Fibroblast of the aortic adventitia (primary cell): ENCODE measurements around the gene APOBR. TPM values are rescaled to one million over a fixed set of nuclear protein-coding genes. Genes with fewer than 3 reads are reported as not detected.
A peak's percentile ranks its signal among the peaks of the same experiment; 100 is the strongest.

ENCODE experiments used
- DNase-seq: peaks from one replicate; pipeline ENCODE4 v3.0.0-alpha.2; 2010; ENCODE audit warnings: low read depth
- H3K4me3 ChIP-seq: 2 replicates; pipeline ENCODE4 v1.5.1; 2011; ENCODE audit warnings: low read depth, mild to moderate bottlenecking, control low read depth, low read length, moderate library complexity
- total RNA-seq: library from RNA; depleted of rRNA; stranded (reverse); fragments of >200 nt; gene quantifications from 2 replicates; pipeline ENCODE4 v1.2.3, GENCODE V29; 2012; ENCODE audit warnings: low replicate concordance
- TF ChIP-seq, protein P1 (sequence below): IDR thresholded peaks from 2 replicates; pipeline ENCODE4 v1.5.1; 2011; ENCODE audit warnings: mild to moderate bottlenecking, low read length, control low read depth, inconsistent platforms; ENCODE audit not compliant: insufficient read depth

The APOBR gene
- total RNA-seq, 1 donor = not detected

GRCh38 chr16:28531777-28532744, 37.6 kb downstream of the APOBR start:
- DNase-seq = peak; percentile 61
- H3K4me3 ChIP-seq = no peak overlapping the region
- TF ChIP-seq, protein P1, sequence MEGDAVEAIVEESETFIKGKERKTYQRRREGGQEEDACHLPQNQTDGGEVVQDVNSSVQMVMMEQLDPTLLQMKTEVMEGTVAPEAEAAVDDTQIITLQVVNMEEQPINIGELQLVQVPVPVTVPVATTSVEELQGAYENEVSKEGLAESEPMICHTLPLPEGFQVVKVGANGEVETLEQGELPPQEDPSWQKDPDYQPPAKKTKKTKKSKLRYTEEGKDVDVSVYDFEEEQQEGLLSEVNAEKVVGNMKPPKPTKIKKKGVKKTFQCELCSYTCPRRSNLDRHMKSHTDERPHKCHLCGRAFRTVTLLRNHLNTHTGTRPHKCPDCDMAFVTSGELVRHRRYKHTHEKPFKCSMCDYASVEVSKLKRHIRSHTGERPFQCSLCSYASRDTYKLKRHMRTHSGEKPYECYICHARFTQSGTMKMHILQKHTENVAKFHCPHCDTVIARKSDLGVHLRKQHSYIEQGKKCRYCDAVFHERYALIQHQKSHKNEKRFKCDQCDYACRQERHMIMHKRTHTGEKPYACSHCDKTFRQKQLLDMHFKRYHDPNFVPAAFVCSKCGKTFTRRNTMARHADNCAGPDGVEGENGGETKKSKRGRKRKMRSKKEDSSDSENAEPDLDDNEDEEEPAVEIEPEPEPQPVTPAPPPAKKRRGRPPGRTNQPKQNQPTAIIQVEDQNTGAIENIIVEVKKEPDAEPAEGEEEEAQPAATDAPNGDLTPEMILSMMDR = no peak

DNA sequence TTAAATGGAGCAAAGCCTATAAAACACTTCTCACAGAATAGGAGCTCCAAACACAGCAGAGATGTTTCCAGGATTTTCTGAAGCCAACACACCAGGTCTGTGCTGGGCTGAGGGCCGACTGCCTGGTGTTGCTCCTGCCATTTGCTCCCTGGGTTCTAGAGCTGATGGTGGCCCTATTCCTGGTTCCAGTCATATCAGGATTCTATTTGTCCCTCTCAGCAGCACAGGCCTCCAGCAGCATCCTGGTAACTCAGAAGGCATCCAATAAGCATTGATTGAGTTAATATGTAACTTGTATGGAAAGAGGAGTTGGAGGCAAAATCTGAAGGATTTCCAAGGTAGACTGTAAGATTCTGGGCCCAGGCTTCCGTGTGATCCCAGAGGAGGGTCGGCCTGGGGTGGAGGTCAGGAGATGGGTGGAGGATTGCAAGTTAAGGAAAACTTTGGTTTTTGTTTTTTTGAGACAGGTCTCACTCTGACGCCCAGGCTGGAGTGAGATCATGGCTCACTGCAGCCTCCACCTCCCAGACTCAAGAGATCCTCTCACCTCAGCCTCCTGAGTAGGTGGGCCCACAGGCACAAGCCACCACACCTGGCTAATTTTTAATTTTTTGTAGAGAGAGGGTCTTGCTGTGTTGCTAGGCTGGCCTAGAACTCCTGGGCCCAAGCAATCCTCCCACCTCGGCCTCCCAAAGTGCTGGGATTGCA, 38.7 kb downstream of the APOBR start:
- H3K4me3 ChIP-seq = no peak overlapping the region
- no peak for DNase-seq
- TF ChIP-seq, protein P1 = no peak

- TF ChIP-seq, protein P1 = no peak
- H3K4me3 ChIP-seq = no peak overlapping the region
- DNase-seq = peak; percentile 89
Measured at GRCh38 chr16:28534542-28535373, 40.3 kb downstream of the APOBR start.

DNA sequence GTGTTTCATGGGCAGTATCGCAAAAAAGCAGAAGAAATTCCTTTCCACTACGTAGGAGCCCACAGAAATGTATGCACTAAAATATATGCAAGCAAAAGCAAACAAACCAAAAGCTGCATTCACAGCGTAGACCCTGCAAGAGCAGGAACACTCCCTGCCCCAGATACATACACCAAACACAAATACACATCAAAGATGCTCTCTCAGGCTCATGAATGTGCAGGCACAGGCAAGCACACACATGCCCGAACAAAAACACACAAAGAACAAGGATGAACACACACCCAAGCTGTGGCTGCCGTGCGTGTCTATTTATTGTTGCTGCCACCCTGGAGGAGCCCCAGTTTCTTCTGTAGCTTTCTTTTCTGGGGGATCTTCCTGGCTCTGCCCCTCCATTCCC, 42.6 kb downstream of the APOBR start:
- TF ChIP-seq, protein P1 = no peak
- DNase-seq = no peak
- peak overlapping the region; percentile 89 for H3K4me3 ChIP-seq

DNA sequence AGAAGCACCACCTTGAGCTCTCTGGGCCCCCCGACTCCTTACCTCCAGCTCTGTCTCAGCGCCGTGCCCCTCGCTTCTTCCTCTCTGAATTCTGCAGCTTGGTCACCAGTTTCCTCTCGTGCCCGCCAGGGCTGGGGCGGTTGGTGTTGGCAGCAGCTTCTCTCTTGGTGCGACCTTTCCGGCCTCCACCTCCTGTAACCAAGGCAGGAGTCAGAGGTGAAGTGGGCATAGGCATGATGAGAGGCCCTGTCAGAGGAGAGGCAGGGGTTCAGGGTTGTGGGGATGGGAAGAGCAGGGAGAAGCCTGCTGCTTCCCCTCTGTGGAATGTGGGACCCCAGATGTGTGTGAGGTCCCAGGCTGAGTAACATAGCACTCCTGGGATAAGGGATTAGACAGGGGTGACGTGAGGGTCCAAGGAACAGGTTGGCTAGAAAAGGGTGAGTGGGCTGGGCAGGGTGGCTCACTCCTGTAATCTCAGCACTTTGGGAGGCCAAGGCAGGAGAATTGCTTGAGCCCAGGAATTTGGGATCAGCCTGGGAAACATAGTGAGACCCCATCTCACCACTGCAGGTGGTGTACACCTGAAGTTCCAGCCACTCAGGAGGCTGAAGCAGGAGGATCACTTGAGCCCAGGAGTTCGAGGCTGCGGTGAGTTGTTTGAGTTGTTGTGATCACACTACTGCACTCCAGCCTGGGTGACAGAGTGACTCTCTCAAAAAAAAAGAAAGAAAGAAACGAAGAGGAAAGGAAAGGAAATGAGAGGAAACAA, 43.7 kb downstream of the APOBR start:
- peak overlapping the region; percentile 89 for H3K4me3 ChIP-seq
- TF ChIP-seq, protein P1 = no peak
- no peak for DNase-seq
